ENCODE results near the gene AMBRA1.

AMBRA1 gene

GRCh38 chr11:46386674-46387073, 207.1 kb downstream of the AMBRA1 start:
- peaks cover 59% of the 10 kb centered on the region for H3K27me3 ChIP-seq (ENCODE audit: insufficient read depth, low read length)
- H3K27ac ChIP-seq (ENCODE audit: low read length) = no peak overlapping the region
- H3K9me3 ChIP-seq (ENCODE audit: insufficient read depth, low read depth, low read length) = no peaks in the 10 kb centered on the region; the same call in 1 of the 2 replicates
- peaks cover 9% of the 10 kb centered on the region for H3K36me3 ChIP-seq (ENCODE audit: insufficient read depth, low read depth, low read length)
- no peak overlapping the region for H3K4me3 ChIP-seq (ENCODE audit: low read length)
- H3K9ac ChIP-seq (ENCODE audit: low read depth, low read length) = no peak overlapping the region
- H3K4me1 ChIP-seq (ENCODE audit: insufficient read depth, low read length) = peaks cover 12% of the 10 kb centered on the region; the same call in 1 of the 2 replicates

GRCh38 chr11:46386005-46386578, 207.7 kb downstream of the AMBRA1 start:
- Histone ChIP-seq H3K27me3 (ENCODE audit: insufficient read depth, low read length) (peaks cover 54% of the 10 kb centered on the region), H3K36me3 (ENCODE audit: insufficient read depth, low read depth, low read length) (peaks cover 9% of the 10 kb centered on the region), H3K4me3 (ENCODE audit: low read length) (no peak overlapping the region), H3K4me1 (ENCODE audit: insufficient read depth, low read length) (peaks cover 12% of the 10 kb centered on the region; the same call in 1 of the 2 replicates), H3K9ac (ENCODE audit: low read depth, low read length) (no peak overlapping the region), H3K27ac (ENCODE audit: low read length) (no peak overlapping the region), H3K9me3 (ENCODE audit: insufficient read depth, low read depth, low read length) (no peaks in the 10 kb centered on the region; the same call in 1 of the 2 replicates)

- H3K27me3 ChIP-seq (ENCODE audit: insufficient read depth, low read length) = peaks cover 46% of the 10 kb centered on the region
- H3K9me3 ChIP-seq (ENCODE audit: insufficient read depth, low read depth, low read length) = no peaks in the 10 kb centered on the region; the same call in 1 of the 2 replicates
- H3K4me3 ChIP-seq (ENCODE audit: low read length) = no peak overlapping the region
- H3K36me3 ChIP-seq (ENCODE audit: insufficient read depth, low read depth, low read length) = peaks cover 9% of the 10 kb centered on the region
- no peak overlapping the region for H3K27ac ChIP-seq (ENCODE audit: low read length)
- no peak overlapping the region for H3K9ac ChIP-seq (ENCODE audit: low read depth, low read length)
- peaks cover 12% of the 10 kb centered on the region; the same call in 1 of the 2 replicates for H3K4me1 ChIP-seq (ENCODE audit: insufficient read depth, low read length)
Observed at GRCh38 chr11:46385169-46386004, 208.4 kb downstream of the AMBRA1 start.

- H3K4me1 ChIP-seq (ENCODE audit: insufficient read depth, low read length) = peaks cover 11% of the 10 kb centered on the region; the same call in 1 of the 2 replicates
- H3K27ac ChIP-seq (ENCODE audit: low read length) = no peak overlapping the region
- H3K9me3 ChIP-seq (ENCODE audit: insufficient read depth, low read depth, low read length) = no peaks in the 10 kb centered on the region
Observed at GRCh38 chr11:46383974-46384701, 209.7 kb downstream of the AMBRA1 start.

GRCh38 chr11:46383404-46383758, 210.4 kb downstream of the AMBRA1 start:
- Histone ChIP-seq H3K4me1 (ENCODE audit: insufficient read depth, low read length) (peaks cover 3% of the 10 kb centered on the region; the same call in 1 of the 2 replicates), H3K4me3 (ENCODE audit: low read length) (no peak overlapping the region; the same call in 1 of the 2 replicates), H3K27ac (ENCODE audit: low read length) (no peak overlapping the region)

More at GRCh38 chr11:46383974-46384701, 209.7 kb downstream of the AMBRA1 start:
- Histone ChIP-seq H3K36me3 (ENCODE audit: insufficient read depth, low read depth, low read length) (peaks cover 9% of the 10 kb centered on the region), H3K27me3 (ENCODE audit: insufficient read depth, low read length) (peaks cover 34% of the 10 kb centered on the region), H3K9ac (ENCODE audit: low read depth, low read length) (no peak overlapping the region), H3K4me3 (ENCODE audit: low read length) (no peak overlapping the region)

GRCh38 chr11:46382646-46383403, 211.0 kb downstream of the AMBRA1 start:
- no peak overlapping the region for H3K27ac ChIP-seq (ENCODE audit: low read length)
- peaks cover 21% of the 10 kb centered on the region for H3K27me3 ChIP-seq (ENCODE audit: insufficient read depth, low read length)
- H3K4me1 ChIP-seq (ENCODE audit: insufficient read depth, low read length) = peaks cover 3% of the 10 kb centered on the region; the same call in 1 of the 2 replicates
- peaks cover 13% of the 10 kb centered on the region for H3K36me3 ChIP-seq (ENCODE audit: insufficient read depth, low read depth, low read length)
- H3K4me3 ChIP-seq (ENCODE audit: low read length) = peak overlapping the region; percentile 87
- peak overlapping the region; percentile 96; the same call in 1 of the 2 replicates for H3K9ac ChIP-seq (ENCODE audit: low read depth, low read length)
- H3K9me3 ChIP-seq (ENCODE audit: insufficient read depth, low read depth, low read length) = no peaks in the 10 kb centered on the region

More at GRCh38 chr11:46383404-46383758, 210.4 kb downstream of the AMBRA1 start:
- H3K9me3 ChIP-seq (ENCODE audit: insufficient read depth, low read depth, low read length) = no peaks in the 10 kb centered on the region
- H3K27me3 ChIP-seq (ENCODE audit: insufficient read depth, low read length) = peaks cover 26% of the 10 kb centered on the region
- H3K36me3 ChIP-seq (ENCODE audit: insufficient read depth, low read depth, low read length) = peaks cover 9% of the 10 kb centered on the region
- no peak overlapping the region for H3K9ac ChIP-seq (ENCODE audit: low read depth, low read length)

- Histone ChIP-seq H3K4me1 (ENCODE audit: insufficient read depth, low read length) (peaks cover 3% of the 10 kb centered on the region; the same call in 1 of the 2 replicates), H3K9ac (ENCODE audit: low read depth, low read length) (peak overlapping the region; percentile 96), H3K4me3 (ENCODE audit: low read length) (peak overlapping the region; percentile 87), H3K9me3 (ENCODE audit: insufficient read depth, low read depth, low read length) (no peaks in the 10 kb centered on the region), H3K27ac (ENCODE audit: low read length) (peak overlapping the region; percentile 77), H3K36me3 (ENCODE audit: insufficient read depth, low read depth, low read length) (peaks cover 19% of the 10 kb centered on the region), H3K27me3 (ENCODE audit: insufficient read depth, low read length) (peaks cover 13% of the 10 kb centered on the region)
Observed at GRCh38 chr11:46381819-46382645, 211.8 kb downstream of the AMBRA1 start.

GRCh38 chr11:46381048-46381818, 212.6 kb downstream of the AMBRA1 start, which contains the start of gene MDK:
Gene MDK (plus strand): TSS chr11:46381669. CDS start chr11:46382058, 389 bp downstream.
- Histone ChIP-seq H3K27me3 (ENCODE audit: insufficient read depth, low read length) (peaks cover 5% of the 10 kb centered on the region), H3K36me3 (ENCODE audit: insufficient read depth, low read depth, low read length) (peaks cover 24% of the 10 kb centered on the region), H3K4me3 (ENCODE audit: low read length) (peak within 1 kb of the TSS; percentile 87), H3K9me3 (ENCODE audit: insufficient read depth, low read depth, low read length) (no peaks in the 10 kb centered on the region), H3K4me1 (ENCODE audit: insufficient read depth, low read length) (peaks cover 3% of the 10 kb centered on the region; the same call in 1 of the 2 replicates), H3K27ac (ENCODE audit: low read length) (peak within 1 kb of the TSS; percentile 77), H3K9ac (ENCODE audit: low read depth, low read length) (peak within 1 kb of the TSS; percentile 96)

- Histone ChIP-seq H3K9ac (ENCODE audit: low read depth, low read length) (peak overlapping the region; percentile 83), H3K4me1 (ENCODE audit: insufficient read depth, low read length) (peaks cover 3% of the 10 kb centered on the region; the same call in 1 of the 2 replicates), H3K9me3 (ENCODE audit: insufficient read depth, low read depth, low read length) (no peaks in the 10 kb centered on the region), H3K36me3 (ENCODE audit: insufficient read depth, low read depth, low read length) (peaks cover 32% of the 10 kb centered on the region), H3K27ac (ENCODE audit: low read length) (peak overlapping the region; percentile 28), H3K4me3 (ENCODE audit: low read length) (peak overlapping the region; percentile 75), H3K27me3 (ENCODE audit: insufficient read depth, low read length) (no peaks in the 10 kb centered on the region; the same call in 1 of the 2 replicates)
Observed at GRCh38 chr11:46380340-46381047, 213.3 kb downstream of the AMBRA1 start.

All from iPS-20b (cell line).